D721Med (cell line): ENCODE data around the gene EXOG.

Experiments
- DNase-seq: peaks from one replicate; pipeline ENCODE4 v3.0.0; 2011; ENCODE audit warnings: low spot score; ENCODE audit not compliant: insufficient read length
- FAIRE-seq: peaks from 2 replicates; lab custom pipeline; 2011; peaks lifted over from hg19 to GRCh38; lab: Jason Lieb, UNC
- CTCF ChIP-seq: IDR thresholded peaks from 2 replicates; pipeline ENCODE4 v1.5.1; 2012; ENCODE audit warnings: mild to moderate bottlenecking, control low read depth; ENCODE audit not compliant: insufficient read depth; ENCODE audit errors: missing control alignments

EXOG gene

GRCh38 chr3:38524141-38524739 lies 28.1 kb downstream of the EXOG start:
- TF ChIP-seq CTCF: no peak
- FAIRE-seq (no peak), DNase-seq (no peak)

GRCh38 chr3:38526792-38527191 lies 30.7 kb downstream of the EXOG start:
- no peak for TF ChIP-seq CTCF
- DNase-seq (no peak), FAIRE-seq (no peak)

- no peak for DNase-seq
- peak; percentile 13 for TF ChIP-seq CTCF
- no peak for FAIRE-seq
These were observed 32.3 kb downstream of the EXOG start for GRCh38 chr3:38528457-38528856.

- no peak for FAIRE-seq
- no peak for TF ChIP-seq CTCF
- no peak for DNase-seq
These were observed 36.4 kb downstream of the EXOG start for GRCh38 chr3:38532529-38532928.

GRCh38 chr3:38533285-38533976 lies 37.3 kb downstream of the EXOG start:
- no peak for DNase-seq
- FAIRE-seq: no peak
- no peak for TF ChIP-seq CTCF

- no peak for TF ChIP-seq CTCF
- DNase-seq: no peak
- FAIRE-seq: no peak
These were observed 38.0 kb downstream of the EXOG start for GRCh38 chr3:38534180-38534579.

GRCh38 chr3:38534604-38535003 lies 38.5 kb downstream of the EXOG start:
- FAIRE-seq (no peak), DNase-seq (no peak)
- no peak for TF ChIP-seq CTCF
